Thyroid gland (tissue), 4 donors: ENCODE measurements around the gene ZNF672.

Source experiments
- CTCF ChIP-seq, 6 experiments: fragments of 200-600 bp in 3 of 6; fragments of 450-650 bp in 3 of 6; sonication (generic) in 3 of 6; IDR thresholded peaks; one replicate each; pipeline ENCODE4 v1.5.1; 2016 to 2019; ENCODE audit warnings: antibody characterized with exemption in 6 of 6, mild to moderate bottlenecking in 2 of 6, inconsistent platforms in 1 of 6, moderate library complexity in 1 of 6
- POLR2A ChIP-seq, 2 donors: fragments of 450-650 bp; IDR thresholded peaks; one replicate each; pipeline ENCODE4 v1.6.1; 2017; ENCODE audit warnings: antibody characterized with exemption in 2 of 2, mild to moderate bottlenecking in 2 of 2, moderate library complexity in 1 of 2

DNA sequence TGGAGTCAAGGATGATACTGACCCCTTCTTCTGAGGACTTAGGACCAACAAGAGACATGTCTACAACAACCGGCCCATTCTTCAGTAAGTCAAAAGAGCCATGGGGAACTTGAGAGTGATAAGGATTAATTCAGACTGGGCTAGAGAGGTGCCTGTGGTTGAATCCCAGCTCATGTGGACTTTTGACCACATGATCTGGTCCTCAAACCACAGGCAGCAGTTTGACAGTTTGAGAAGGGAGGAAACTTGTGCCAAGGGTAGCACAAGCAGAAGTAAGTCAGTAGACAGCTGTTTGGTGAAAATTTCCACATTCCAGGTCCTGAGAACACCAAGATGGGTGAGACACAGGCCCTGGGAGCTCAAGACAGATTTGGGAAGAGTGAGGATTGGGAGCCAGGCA, 32.1 kb upstream of the ZNF672 start:
- TF ChIP-seq CTCF (IDR thresholded peaks at IDR 0.05) (no peak), POLR2A (IDR thresholded peaks at IDR 0.05) (no peak)
